GM12878 (cell line): Measurements from ENCODE around the gene TRAPPC3L. TPM values are rescaled to one million over a fixed set of nuclear protein-coding genes. Genes with fewer than 3 reads are reported as not detected.
A peak's percentile ranks its signal among the peaks of the same experiment; 100 is the strongest.

Source experiments
- ATAC-seq: fragments of 200-7000 bp; cut with Tn5 transposase; 3 replicates; pipeline ENCODE4 v1.9.1; 2020; ENCODE audit warnings: mild to moderate bottlenecking, moderate library complexity
- BruUV-seq: library from RNA; stranded (reverse); fragments of 400-500 nt; replicated peaks from 2 replicates; lab custom pipeline; 2021; lab: Mats Ljungman, UMichigan
- CTCF ChIA-PET: fragments of 300-600 bp; sonication (Branson Sonifier 250); formaldehyde crosslinking; extraction: SDS; loops from one replicate; lab custom pipeline; 2021; ENCODE audit warnings: inconsistent platforms; lab: Yijun Ruan, JAX
- POLR2A ChIA-PET: fragments of 350-600 bp; formaldehyde crosslinking; extraction: SDS; loops from one replicate; lab custom pipeline; 2021; ENCODE audit warnings: inconsistent platforms; lab: Charles Lee
- RAD21 ChIA-PET: fragments of 300-600 bp; sonication (Branson Sonifier 250); formaldehyde crosslinking; loops from one replicate; lab custom pipeline; 2023; ENCODE audit warnings: antibody characterized with exemption; ENCODE audit not compliant: unreplicated experiment; lab: Charles Lee
- SMC1A ChIA-PET: fragments of 300-600 bp; sonication (Branson Sonifier 250); formaldehyde crosslinking; loops from one replicate; lab custom pipeline; 2023; ENCODE audit not compliant: unreplicated experiment, uncharacterized antibody; lab: Charles Lee
- DNase-seq: peaks from one replicate; pipeline ENCODE4 v3.0.0-alpha.2; 2011; ENCODE audit warnings: low read depth, low spot score
- FAIRE-seq: peaks from 3 replicates; lab custom pipeline; 2011; peaks lifted over from hg19 to GRCh38; lab: Jason Lieb, UNC
- H2AFZ ChIP-seq: 2 replicates; pipeline ENCODE4 v1.6.0; 2011; ENCODE audit warnings: low read depth, low read length, control low read depth; ENCODE audit not compliant: control insufficient read depth
- H3K27ac ChIP-seq: 2 replicates; pipeline ENCODE4 v1.5.1; 2011; ENCODE audit warnings: control low read depth; ENCODE audit not compliant: control insufficient read depth, insufficient read depth
- H3K27me3 ChIP-seq, 2 experiments: replicated peaks in 1 of 2; 2 replicates each; pipeline versions ENCODE4 v1.6.0 to v1.6.1; 2011; ENCODE audit warnings: low read length in 1 of 2; ENCODE audit not compliant: control insufficient read depth in 2 of 2, insufficient read depth in 2 of 2
- H3K36me3 ChIP-seq, 2 experiments: 2 replicates each; pipeline ENCODE4 v1.5.1; 2011; ENCODE audit warnings: low read length in 1 of 2; ENCODE audit not compliant: control insufficient read depth in 2 of 2, insufficient read depth in 2 of 2
- H3K4me1 ChIP-seq: 2 replicates; pipeline ENCODE4 v1.6.1; 2011; ENCODE audit warnings: mild to moderate bottlenecking, low read length, moderate library complexity, mixed read lengths; ENCODE audit not compliant: control insufficient read depth, insufficient read depth
- H3K4me2 ChIP-seq: 2 replicates; pipeline ENCODE4 v1.6.0; 2011; ENCODE audit warnings: control low read depth; ENCODE audit not compliant: control insufficient read depth, insufficient read depth
- H3K4me3 ChIP-seq: fragments of 200-600 bp; sonication (generic); 2 replicates; pipeline ENCODE4 v1.5.1; 2016
- H3K79me2 ChIP-seq: 2 replicates; pipeline ENCODE4 v1.6.0; 2011; ENCODE audit warnings: low read length; ENCODE audit not compliant: control insufficient read depth, insufficient read depth
- H3K9ac ChIP-seq: 2 replicates; pipeline ENCODE4 v1.8.0; 2011; ENCODE audit warnings: low read length, control low read depth, mixed read lengths; ENCODE audit not compliant: control insufficient read depth, insufficient read depth
- H3K9me3 ChIP-seq: replicated peaks from 3 replicates; pipeline ENCODE4 v1.5.1; 2011; ENCODE audit warnings: mild to moderate bottlenecking, low read length; ENCODE audit not compliant: control insufficient read depth, insufficient read depth
- H4K20me1 ChIP-seq: 2 replicates; pipeline ENCODE4 v1.6.0; 2011; ENCODE audit not compliant: control insufficient read depth, insufficient read depth
- ATF7 ChIP-seq: fragments of 450-650 bp; IDR thresholded peaks from 2 replicates; pipeline ENCODE4 v1.6.1; 2016; ENCODE audit warnings: low read depth, mild to moderate bottlenecking
- BACH1 ChIP-seq: fragments of 450-650 bp; IDR thresholded peaks from 2 replicates; pipeline ENCODE4 v1.6.1; 2017; ENCODE audit warnings: mild to moderate bottlenecking, borderline replicate concordance
- BCL3 ChIP-seq: IDR thresholded peaks from 2 replicates; pipeline ENCODE4 v1.6.1; 2011; ENCODE audit warnings: borderline replicate concordance, low read depth, mild to moderate bottlenecking, moderate library complexity, low read length; ENCODE audit not compliant: insufficient read depth, poor library complexity, severe bottlenecking
- EP300 ChIP-seq, 2 experiments: fragments of 150-350 bp in 1 of 2; IDR thresholded peaks; 2 replicates each; pipeline ENCODE4 v1.6.1; 2011 to 2012; ENCODE audit warnings: low read depth in 2 of 2, low read length in 2 of 2, borderline replicate concordance in 1 of 2, improper control_type of control experiment in 1 of 2, inconsistent platforms in 1 of 2; ENCODE audit not compliant: control insufficient read depth in 1 of 2
- EZH2 ChIP-seq: IDR thresholded peaks from 2 replicates; pipeline ENCODE4 v1.6.1; 2012; ENCODE audit warnings: low read depth, mild to moderate bottlenecking, control low read depth, inconsistent platforms, low read length, borderline replicate concordance; ENCODE audit not compliant: control insufficient read depth
- JUND ChIP-seq: IDR thresholded peaks from 2 replicates; pipeline ENCODE4 v1.6.1; 2012; ENCODE audit warnings: low read depth, mild to moderate bottlenecking, low read length, improper control_type of control experiment, moderate library complexity
- MTA2 ChIP-seq: fragments of 450-650 bp; IDR thresholded peaks from 2 replicates; pipeline ENCODE4 v1.6.1; 2016; ENCODE audit warnings: low read depth, mild to moderate bottlenecking, moderate library complexity
- MXI1 ChIP-seq: fragments of 150-350 bp; IDR thresholded peaks from 2 replicates; pipeline ENCODE4 v1.6.1; 2011; ENCODE audit warnings: low read depth, mild to moderate bottlenecking, inconsistent platforms, low read length, improper control_type of control experiment
- NFYA ChIP-seq: IDR thresholded peaks from 2 replicates; pipeline ENCODE4 v1.6.1; 2011; ENCODE audit warnings: low read depth, mild to moderate bottlenecking, low read length, improper control_type of control experiment, borderline replicate concordance
- PAX8 ChIP-seq: fragments of 450-650 bp; IDR thresholded peaks from 2 replicates; pipeline ENCODE4 v1.6.1; 2017; ENCODE audit warnings: mild to moderate bottlenecking, moderate library complexity
- PBX3 ChIP-seq: IDR thresholded peaks from 2 replicates; pipeline ENCODE4 v1.6.1; 2011; ENCODE audit warnings: mild to moderate bottlenecking, low read depth, low read length, moderate library complexity; ENCODE audit not compliant: insufficient replicate concordance
- POU2F2 ChIP-seq: IDR thresholded peaks from 3 replicates; pipeline ENCODE4 v1.6.1; 2011; ENCODE audit warnings: low read depth, mild to moderate bottlenecking, low read length, borderline replicate concordance
- RB1 ChIP-seq: fragments of 450-650 bp; formaldehyde crosslinking; IDR thresholded peaks from 2 replicates; pipeline ENCODE4 v1.6.1; 2017; ENCODE audit warnings: mild to moderate bottlenecking, borderline replicate concordance
- SUZ12 ChIP-seq: fragments of 200-600 bp; sonication (generic); IDR thresholded peaks from one replicate; pipeline ENCODE4 v1.6.1; 2018; ENCODE audit warnings: antibody characterized with exemption, mild to moderate bottlenecking; ENCODE audit not compliant: unreplicated experiment
- TARDBP ChIP-seq: IDR thresholded peaks from 2 replicates; pipeline ENCODE4 v1.6.1; 2016; ENCODE audit warnings: borderline replicate concordance
- TBL1XR1 ChIP-seq: IDR thresholded peaks from 2 replicates; pipeline ENCODE4 v1.6.1; 2012; ENCODE audit warnings: low read depth, low read length, improper control_type of control experiment
- ZNF274 ChIP-seq: IDR thresholded peaks from one replicate; pipeline ENCODE4 v1.8.0; 2011; ENCODE audit not compliant: insufficient read length, insufficient read depth
- WGBS: methylation state at CpG from one replicate; pipeline ENCODE4 v1.1.6; 2016; ENCODE audit warnings: low lambda C conversion rate; ENCODE audit not compliant: insufficient replicate concordance, insufficient coverage; ENCODE audit errors: missing lambda C conversion rate; 5-methylcytosine and 5-hydroxymethylcytosine counted together
- in situ Hi-C: fragments of 300-500 bp; cut with MboI; formaldehyde crosslinking; loops from 9 replicates; pipeline ENCODE4 v1.14.3; 2018; ENCODE audit warnings: mixed read lengths
- intact Hi-C: fragments of 100-400 bp; cut with micrococcal nuclease; formaldehyde crosslinking; loops from one replicate; pipeline ENCODE4 v1.14.2; 2022; ENCODE audit not compliant: unreplicated experiment
- polyA plus RNA-seq, 11 experiments: library from polyadenylated mRNA; depleted of rRNA in 4 of 11; unstranded in 6 of 11; stranded (reverse) in 5 of 11; fragments of >200 nt; fragmentation: Nextera tagmentation in 4 of 11; fragmentation: Illumina TruSeq in 1 of 11; extraction: Ambion mirVana in 4 of 11; extraction: Trizol in 1 of 11; gene quantifications; 1 replicate in 1 of 11; 2 replicates in 10 of 11; pipeline versions ENCODE4 v1.2.1 to v1.2.3, GENCODE V29; 2011 to 2016; ENCODE audit warnings: inconsistent platforms in 2 of 11, missing spikeins in 2 of 11, low read depth in 1 of 11
- total RNA-seq, 4 experiments: library from RNA; depleted of rRNA in 3 of 4; stranded (reverse); fragments of >200 nt in 3 of 4; fragmentation: Illumina TruSeq in 1 of 4; extraction: Trizol in 1 of 4; gene quantifications; 2 replicates each; pipeline versions ENCODE4 v1.2.1 to v1.2.3, GENCODE V29; 2013 to 2021

The TRAPPC3L gene
- total and polyA plus RNA-seq, 10 of the 15 experiments (the other 5 are each of a cell fraction or from before 2014, with no cell fraction given), result not detected

- no peak for FAIRE-seq
- RAD21 ChIA-PET, result no interaction called here
- intact Hi-C loops, result no loop called here
These were observed 16.7 kb downstream of the TRAPPC3L start for GRCh38 chr6:116528780-116529179.

More at GRCh38 chr6:116528780-116529179, 16.7 kb downstream of the TRAPPC3L start:
- Histone ChIP-seq H3K4me2 (no peak overlapping the region), H3K9ac (no peak overlapping the region), H3K9me3 (no peaks in the 10 kb centered on the region), H3K4me3 (no peak overlapping the region), H3K4me1 (no peaks in the 10 kb centered on the region), H3K27me3 (no peaks in the 10 kb centered on the region; a peak in 1 of 4 replicates), H3K27ac (no peak overlapping the region), H3K79me2 (no peaks in the 10 kb centered on the region), H4K20me1 (no peaks in the 10 kb centered on the region), H3K36me3 (no peaks in the 10 kb centered on the region), H2AFZ (no peak overlapping the region)
- WGBS, result 53% methylated on average over 3 of the region's 3 CpGs
- CTCF ChIA-PET, result interaction anchor here (1.4 to 1.8 kb wide), 3 partner anchors 12 to 260 kb away, joined by 4 to 6 read pairs (median 5); no protein-coding TSS in a partner anchor
- TF ChIP-seq TBL1XR1 (no peak), PAX8 (no peak), POU2F2 (no peak), EP300 (IDR thresholded peaks at IDR 0.05; ENCODE audit: borderline replicate concordance in 1 of 2, control insufficient read depth in 1 of 2, low read depth in 2 of 2, low read length in 2 of 2) (no peak), BCL3 (no peak), BACH1 (no peak), ATF7 (no peak), MTA2 (no peak), JUND (no peak), PBX3 (no peak), MXI1 (no peak), TARDBP (no peak), NFYA (no peak), RB1 (no peak), EZH2 (no peak), ZNF274 (no peak), SUZ12 (no peak)
- POLR2A ChIA-PET, result no interaction called here
- BruUV-seq, result no TSS peak
- SMC1A ChIA-PET, result no interaction called here
- in situ Hi-C loops, result no loop called here
- DNase-seq (no peak), ATAC-seq (0 out of 3 replicates have a peak, but pooled peaks have one; percentile 27)
